Caki2 (cell line): ENCODE data around the gene NTF3. TPM values are rescaled to one million over a fixed set of nuclear protein-coding genes. Genes with fewer than 3 reads are reported as not detected.

Experiments used
- DNase-seq: peaks from one replicate; pipeline ENCODE4 v3.0.0-alpha.2; 2015; ENCODE audit warnings: low read depth
- in situ Hi-C: cut with HindIII; loops from 2 replicates; pipeline ENCODE4 v1.10.0; 2016; ENCODE audit warnings: low sequenced_read_pairs, low pct_unique_long_range_greater_than_20kb, mixed read lengths
- total RNA-seq: library from RNA; depleted of rRNA; stranded (reverse); fragments of >200 nt; shearing (Covaris generic); gene quantifications from 2 replicates; pipeline ENCODE4 v1.2.3, GENCODE V29; 2014; ENCODE audit warnings: low replicate concordance; rRNA removed

NTF3 gene
- total RNA-seq = not detected in 2 replicates

DNA sequence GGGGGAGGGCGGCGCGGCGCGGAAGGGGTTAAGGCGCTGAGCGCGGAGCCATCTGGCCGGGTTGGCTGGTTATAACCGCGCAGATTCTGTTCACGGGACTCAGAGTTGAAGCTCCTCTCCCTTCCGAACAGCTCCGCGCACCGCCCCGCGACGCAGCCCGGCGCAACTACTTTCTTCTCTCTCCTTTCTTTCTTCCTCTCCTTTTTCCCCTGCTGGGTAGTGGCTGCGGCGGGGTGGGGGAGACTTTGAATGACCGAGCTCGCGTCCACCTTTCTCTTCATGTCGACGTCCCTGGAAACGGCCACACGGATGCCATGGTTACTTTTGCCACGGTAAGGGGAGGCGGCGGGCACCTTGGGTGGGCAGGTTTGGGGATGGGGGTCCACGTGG lies at the start of gene NTF3:
NTF3 (plus strand) TSS at position 98 of the 390 bp plus-strand sequence; CDS start at position 315, 217 bp downstream.
- no peak for DNase-seq
- in situ Hi-C loops = no loop called here

DNA sequence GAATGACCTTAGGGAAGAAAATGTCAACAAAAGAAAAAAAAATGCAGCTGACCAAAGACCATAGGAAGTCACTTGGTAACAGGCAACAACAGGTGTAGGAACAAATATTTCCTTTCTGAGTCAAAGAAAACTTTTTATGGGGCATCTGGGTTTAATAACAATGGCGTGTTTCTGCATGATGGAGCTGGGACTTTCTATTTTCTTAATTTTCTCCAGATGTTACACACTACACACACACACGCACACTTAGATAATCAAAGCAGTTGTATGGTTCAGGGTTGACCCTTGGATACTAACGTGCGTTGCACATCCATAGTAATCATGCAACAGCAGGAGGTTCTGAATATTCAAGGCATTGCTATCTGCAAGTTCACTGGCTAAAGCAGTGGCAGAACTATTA lies 47.9 kb upstream of the NTF3 start:
- in situ Hi-C loops = no loop called here
- no peak for DNase-seq

DNA sequence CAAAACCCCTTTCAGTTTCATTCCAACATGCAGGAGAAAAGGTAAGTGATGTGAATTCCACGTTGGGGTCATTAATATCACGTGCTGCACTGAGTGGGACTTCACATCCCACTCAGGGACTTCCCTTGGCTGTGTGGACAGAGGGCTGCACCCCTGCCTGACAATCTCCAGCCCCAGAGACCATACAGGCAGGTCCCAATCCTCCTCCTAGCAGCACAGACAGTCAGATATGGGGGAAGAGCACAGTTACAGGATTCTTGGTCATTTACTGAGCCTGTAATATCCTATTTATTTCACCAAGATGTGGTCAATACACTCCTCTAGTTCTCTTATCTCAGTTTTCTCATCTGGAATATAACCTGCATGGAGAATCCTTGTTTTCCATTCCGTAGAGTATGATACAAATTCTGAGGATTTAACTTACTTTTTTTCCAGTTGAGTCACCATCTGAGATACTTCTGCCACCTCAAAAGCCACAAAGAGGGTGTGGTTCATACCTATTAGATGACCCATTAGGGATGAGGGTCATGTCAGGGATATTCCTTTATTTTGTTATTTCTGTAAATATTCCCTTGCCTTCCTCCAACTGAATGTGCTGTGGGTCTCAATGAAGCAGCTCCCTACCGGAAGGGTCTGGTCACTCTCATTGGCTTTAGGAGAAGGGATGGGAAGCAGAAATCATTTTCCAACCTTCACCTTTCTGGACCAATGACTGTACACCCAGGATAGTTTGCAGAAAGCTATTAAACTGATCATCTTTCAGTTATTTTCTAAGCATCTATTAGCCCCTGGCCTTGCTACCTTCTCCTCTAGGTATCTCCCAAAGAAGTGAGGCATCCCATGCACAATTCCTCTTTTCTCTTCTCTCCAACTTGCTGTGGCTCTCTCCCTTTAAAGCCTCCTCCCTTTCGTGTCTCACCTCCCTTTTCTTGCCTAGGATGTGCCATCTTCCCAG lies 43.0 kb upstream of the NTF3 start:
- peak; percentile 82 for DNase-seq
- in situ Hi-C loops = no loop called here

DNA sequence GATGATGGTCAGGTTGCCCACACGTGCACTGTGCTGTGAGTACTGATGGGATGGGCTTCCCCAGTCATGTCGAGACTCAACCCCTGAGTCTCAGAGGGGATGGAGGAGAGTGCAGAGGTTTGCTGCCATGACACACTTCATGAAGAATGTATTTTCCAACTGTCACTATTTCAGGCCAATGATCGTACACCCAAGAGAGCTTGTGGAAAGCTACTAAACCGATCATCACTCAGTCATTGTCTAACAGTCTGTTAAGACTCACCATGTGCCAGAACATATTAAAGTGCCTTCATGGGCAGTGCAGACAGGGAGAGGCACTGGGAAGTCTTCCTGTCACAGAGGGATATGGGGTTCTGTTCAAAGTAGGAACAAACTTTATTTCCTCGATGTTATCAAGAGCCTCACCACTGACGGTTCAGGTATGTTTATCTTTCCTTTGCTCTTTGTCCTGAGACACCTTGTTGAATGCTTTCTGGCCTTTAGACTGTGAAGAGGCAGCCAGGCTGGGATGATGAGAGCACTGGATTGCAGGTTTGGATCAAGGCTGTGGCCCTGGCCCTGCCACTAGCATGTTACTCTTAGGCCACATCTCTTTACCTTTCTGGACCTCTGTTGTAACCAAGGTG lies 41.6 kb upstream of the NTF3 start:
- in situ Hi-C loops = no loop called here
- DNase-seq = no peak

DNA sequence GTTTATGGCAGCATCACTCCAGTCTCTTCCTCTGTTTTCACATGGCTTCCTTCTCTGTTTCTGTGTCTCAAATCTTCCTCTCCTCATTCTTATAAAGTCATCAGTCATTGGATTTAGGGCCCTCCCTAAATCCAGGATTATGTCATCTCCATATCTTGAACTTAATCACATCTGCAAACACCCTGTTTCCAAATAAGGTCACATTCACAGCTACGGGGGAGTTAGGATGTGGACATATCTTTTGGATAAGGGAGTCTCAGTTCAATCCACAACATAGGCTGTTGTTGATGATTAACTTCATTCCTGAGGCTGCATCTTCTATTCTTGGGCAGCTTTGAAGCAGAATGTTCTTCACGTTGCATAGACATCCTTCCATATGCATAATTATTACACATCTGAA lies 40.3 kb upstream of the NTF3 start:
- DNase-seq = peak; percentile 53
- in situ Hi-C loops = no loop called here

DNA sequence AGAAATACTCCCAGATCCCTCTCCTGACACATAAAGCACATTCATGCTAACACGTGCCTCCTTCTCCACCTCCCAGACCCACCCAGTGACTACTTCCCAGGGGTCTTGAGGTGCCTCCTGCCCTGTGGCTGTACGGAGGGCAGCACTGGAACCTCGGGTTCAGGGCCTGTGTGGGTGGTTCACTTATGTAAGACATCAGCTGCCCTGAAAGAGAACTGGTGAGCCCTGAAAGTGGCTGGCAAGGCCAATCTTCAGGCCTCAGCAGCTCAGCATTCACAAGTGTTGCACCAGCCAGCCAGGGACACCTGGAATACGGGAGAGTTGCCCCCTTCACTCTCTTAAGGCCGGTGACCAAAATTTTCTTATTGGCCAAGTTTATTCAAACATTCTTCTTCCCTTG lies 38.9 kb upstream of the NTF3 start:
- in situ Hi-C loops = no loop called here
- no peak for DNase-seq

DNA sequence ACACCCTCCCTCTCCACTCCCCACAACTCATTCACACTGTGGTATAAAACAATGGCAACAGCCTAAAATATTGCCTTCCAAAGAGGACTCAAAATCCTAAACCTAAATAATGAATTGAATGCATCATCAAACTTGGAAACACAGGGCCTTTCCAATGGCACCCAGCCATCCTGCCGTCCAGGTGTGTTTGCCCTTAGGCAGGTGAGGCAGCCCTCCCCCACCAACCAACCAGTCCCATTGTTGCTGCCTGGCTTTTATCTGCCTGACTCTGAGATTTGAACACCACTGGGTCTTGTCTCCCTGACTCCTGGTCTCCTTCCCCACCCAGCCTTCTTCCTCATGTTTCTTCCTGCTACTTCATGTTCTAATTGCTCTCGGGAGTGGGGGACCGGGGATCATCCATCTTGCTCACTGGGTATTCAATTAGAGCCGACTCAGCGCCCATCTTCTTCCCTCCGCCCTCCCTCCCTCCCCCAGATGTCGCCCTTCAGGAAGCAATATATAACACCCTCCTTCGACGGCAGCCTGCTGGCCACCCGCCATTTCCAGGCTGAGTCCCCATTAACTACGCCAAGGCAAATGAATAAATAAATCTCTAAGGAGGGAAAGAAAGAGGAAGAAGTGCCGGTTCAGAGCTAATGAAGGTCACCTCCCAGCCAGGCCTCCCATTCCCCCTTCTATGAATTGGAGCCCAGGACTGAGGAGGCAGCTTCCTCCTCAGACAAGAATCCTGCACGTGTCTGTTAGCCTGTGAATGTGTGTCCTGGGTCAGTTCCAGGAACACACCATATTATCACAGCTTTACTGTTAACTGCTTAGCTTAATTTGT lies 36.3 kb upstream of the NTF3 start:
- no peak for DNase-seq
- in situ Hi-C loops = no loop called here

DNA sequence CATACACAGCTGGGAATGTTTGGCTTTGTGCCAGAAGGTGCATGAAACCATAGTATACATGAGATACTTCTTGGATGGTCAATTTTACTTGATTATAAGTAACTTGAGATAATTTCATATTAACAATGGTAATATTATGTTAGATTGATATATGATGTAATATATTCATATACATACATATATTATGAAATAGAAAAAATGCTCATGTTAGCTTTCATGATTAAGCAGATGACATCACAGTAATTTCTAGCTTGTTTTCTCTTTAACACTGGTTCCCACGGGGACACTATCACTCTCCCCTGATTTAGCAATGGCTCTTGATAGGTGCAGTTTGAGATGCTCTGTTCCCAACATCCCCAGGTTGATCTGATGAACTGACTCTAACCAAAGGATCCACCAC lies 35.4 kb upstream of the NTF3 start:
- no peak for DNase-seq
- in situ Hi-C loops = no loop called here

DNA sequence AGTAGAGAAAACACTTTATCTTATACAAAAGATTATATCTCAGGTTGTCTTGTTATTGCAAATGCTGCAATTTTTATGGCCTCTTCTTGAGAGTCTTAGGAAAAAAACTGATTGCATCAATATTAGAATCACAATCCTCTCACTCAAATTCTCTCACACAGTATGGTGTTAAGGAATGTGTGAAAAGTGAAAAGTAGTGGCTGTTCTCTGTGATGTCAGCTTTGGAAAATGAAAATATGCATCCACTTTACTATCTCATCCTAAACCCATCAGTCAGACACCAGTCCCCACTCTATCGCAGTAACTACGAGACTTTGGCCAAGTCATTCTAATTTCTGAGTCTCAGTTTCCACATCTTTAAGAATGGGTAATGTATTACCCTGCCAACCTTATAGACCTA lies 32.6 kb upstream of the NTF3 start:
- DNase-seq = no peak
- in situ Hi-C loops = no loop called here

DNA sequence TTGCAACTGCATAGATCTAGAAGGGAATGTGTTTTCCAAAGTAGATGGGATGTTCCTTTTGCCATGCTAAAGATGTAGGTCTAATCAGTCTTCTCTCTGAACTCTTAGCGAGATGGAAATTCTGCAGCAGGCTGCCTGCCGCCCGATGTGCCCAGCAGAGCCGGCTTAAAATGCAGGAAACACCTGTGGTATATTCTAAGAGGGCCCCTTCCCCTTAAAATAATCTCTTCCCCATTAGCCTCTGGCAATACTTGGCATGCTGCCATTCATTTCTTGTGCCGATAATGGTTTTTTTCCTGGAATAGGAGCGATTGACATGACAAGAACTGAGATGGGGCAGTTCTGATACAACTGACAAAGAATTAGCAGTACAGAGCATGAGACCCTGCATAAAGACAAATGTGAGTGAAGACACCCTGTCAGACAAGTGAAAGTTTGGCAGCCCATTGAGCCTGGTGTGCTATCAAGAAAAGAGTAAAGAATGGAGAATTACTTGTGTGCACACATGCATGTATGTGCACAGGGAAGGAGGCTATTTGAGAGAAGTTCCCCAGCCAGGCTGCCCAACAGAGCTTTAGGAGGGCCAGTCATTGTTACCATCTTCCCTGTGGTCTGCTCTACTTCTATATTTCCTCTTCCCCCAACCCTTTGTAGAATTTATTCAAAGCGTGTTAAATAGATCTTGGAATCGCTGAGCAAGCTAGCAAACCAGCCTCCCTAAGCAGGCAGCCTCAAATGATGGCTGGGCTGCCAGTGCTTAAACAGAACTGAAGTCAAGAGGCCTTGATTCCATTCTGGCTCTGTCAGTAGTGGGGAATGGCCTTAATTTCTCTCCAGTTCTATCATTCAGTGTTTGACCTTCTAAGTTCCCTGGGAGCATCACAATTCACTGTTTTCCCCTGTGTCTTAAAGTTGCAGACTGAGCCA lies 29.6 kb upstream of the NTF3 start:
- in situ Hi-C loops = no loop called here
- DNase-seq = no peak

DNA sequence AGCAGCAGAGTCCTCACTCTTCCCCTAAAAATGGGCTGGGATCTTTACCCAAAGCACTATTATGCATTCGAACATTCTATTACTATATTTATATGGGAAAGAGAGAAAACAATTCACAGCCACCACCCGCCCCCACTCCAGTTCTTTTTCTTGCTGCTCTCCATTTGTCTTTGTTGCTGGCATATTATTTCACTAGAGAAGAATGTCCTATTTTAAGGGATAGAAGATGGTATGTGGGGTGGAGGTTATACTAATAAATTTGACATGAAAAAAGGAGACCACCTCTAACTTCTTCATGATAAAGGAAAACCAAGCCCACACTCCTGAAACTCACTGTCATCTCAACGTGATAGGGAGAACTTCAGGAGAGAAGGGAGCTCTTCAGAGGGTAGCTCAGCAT lies 28.5 kb upstream of the NTF3 start:
- in situ Hi-C loops = no loop called here
- DNase-seq = no peak

DNA sequence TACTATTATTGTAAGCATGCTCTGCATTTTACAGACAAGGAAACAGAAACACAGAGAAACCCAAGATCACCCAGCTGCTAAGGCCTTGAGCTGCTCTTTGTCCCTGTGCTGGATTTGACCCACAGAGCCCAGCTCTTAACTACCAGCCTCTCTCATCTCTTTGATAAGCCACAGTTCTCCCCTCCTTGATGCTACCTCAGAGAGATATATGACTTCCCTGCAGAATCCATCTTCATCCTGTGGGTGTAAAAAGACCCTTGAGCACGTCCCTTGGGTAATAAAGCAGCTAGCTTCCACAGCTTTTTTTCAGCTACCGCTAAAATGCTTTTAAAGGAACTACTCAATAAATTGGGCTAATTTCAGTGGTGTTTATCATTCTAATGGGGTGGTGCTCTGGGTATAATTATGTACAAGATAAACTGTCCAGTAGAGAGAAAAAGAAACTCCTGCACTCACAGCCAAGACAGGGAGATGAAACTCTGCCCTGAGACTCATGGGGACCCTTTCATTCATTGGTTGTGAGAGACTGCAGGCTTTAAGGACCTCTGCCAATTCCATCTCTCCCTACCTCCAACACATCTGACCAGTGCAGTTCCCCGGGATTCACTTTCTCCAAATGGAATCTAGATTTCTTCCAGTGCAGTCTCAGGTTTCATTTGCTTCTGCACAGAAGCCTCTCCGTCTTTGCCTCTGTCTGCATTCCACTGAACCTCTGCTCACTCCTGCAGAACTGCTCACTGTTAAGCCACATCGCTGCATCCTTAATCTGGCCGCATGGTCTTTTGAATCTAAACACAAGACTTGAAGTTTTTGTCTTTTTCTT lies 24.7 kb upstream of the NTF3 start:
- in situ Hi-C loops = no loop called here
- DNase-seq = no peak

DNA sequence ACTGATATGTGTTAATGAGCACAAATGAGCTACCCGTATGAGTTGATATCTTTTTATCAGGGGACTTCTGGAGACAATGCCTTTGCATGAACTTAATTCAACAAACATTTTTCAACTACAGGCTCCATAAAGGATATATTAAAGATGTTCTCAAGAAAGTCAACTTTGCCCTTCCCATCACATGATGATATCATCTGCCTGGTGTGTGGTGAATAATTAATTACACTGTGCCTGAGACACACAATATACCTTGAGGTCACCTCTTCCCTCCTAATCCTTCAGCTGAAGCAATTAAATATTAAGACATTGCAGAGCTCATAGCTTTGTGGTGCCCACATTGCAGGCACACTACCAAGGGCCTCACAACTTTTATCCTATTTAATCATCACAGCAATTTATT lies 22.3 kb upstream of the NTF3 start:
- no peak for DNase-seq
- in situ Hi-C loops = no loop called here

DNA sequence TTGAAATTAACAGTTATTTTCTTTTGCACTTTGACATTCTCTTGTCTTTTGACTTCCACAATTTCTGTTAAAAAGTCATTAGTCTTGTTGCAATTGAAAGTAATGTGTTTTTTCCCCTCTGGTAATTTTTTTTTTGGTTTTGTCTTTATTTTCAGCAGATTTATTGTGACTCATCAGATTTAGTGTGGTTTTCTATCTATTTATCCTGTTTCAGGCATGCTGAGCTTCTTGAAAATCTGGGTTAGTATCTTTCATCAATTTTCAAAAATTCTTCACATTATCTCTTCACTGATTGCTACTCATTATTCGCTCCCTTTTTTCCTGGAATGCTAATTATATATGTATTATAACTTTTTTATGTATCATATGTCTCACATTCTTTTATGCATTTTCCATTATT lies 15.3 kb upstream of the NTF3 start:
- no peak for DNase-seq
- in situ Hi-C loops = no loop called here

DNA sequence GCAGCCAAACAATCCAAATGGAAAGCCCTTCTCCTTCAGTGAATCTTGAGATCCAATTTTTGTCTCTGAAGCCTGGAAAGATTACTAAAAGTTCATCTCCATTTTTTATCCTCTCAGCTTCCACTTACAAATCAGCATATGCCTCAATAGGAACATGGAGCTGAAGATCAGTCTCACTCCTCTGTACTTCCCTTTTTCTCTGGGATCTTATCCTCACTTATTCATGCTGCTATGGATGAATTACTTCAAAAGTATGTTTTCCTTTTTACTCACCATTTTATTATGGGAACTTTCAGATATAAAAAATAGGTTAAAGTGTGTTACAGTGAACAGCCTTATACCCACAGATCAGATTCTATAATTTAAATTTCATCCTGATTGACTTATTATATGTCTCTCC lies 14.4 kb upstream of the NTF3 start:
- in situ Hi-C loops = no loop called here
- no peak for DNase-seq

DNA sequence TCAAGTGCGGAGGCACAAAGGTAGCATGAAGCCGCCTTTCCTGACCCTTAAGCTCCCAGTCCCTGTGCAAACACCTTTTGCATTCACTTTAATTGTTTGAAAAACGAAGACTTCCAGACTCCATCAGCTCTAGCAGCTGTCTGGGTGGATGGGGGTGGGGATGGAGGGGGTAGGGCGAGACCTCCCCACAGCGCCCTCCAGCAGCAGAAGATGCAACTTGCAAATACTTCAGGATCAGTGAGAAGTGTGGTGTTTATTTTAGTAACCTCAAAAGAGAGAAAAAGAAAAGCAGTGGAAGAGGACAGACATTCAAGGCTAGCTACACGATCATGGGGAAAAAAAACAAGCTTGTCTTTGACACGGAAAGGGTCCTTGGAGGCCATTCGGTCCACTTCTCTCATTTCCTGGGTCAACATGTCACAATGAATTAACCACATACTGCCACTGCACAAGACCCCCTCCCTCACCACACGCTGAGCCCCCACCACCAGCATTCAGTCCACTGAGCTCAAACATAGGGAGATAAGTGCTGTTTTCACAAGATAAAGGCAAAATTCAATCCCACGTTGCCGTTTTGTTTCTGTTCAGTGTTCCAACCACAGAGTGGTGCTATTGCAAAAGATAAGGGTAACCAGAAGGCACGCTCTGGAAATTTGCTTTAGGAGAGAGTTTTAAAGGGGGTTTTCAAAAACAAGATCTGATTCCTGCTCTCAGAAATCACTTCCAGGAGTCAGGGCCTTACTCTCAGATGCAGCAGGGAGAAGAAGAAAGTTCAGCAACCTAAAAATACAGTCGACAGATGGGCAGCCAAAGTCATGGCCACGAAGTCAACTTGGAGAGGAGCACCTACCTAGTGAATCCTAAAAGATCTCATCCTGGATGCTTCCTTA lies 3.3 kb upstream of the NTF3 start:
- DNase-seq = peak; percentile 16
- in situ Hi-C loops = no loop called here
